Ovary (tissue), 9 donors: Measurements from ENCODE around the gene FALEC. TPM values are rescaled to one million over a fixed set of nuclear protein-coding genes. Genes with fewer than 3 reads are reported as not detected.
A peak's percentile ranks its signal among the peaks of the same experiment; 100 is the strongest.
"Not testable (repeated sequence)": the region's sequence is repeated elsewhere in the genome, so short reads cannot be mapped to it uniquely, and the experiment has no call there.

Source experiments
- DNase-seq, 5 donors: peaks; one replicate each; pipeline ENCODE4 v3.0.0-alpha.2; 2019 to 2020
- H3K27ac ChIP-seq, 2 donors: fragments of 200-600 bp; one replicate each; pipeline versions ENCODE4 v1.5.1 to v1.8.0; 2019 to 2022
- H3K27me3 ChIP-seq: fragments of 200-600 bp; one replicate; pipeline ENCODE4 v1.8.0; 2022
- H3K36me3 ChIP-seq: fragments of 200-600 bp; sonication (generic); one replicate; pipeline ENCODE4 v1.5.1; 2019
- H3K4me1 ChIP-seq: one replicate; pipeline ENCODE4 v1.8.1; 2013; ENCODE audit warnings: mild to moderate bottlenecking, moderate library complexity; ENCODE audit not compliant: insufficient read depth
- H3K4me3 ChIP-seq: fragments of 200-600 bp; sonication (generic); one replicate; pipeline ENCODE4 v1.5.1; 2017
- H3K9me3 ChIP-seq, 2 donors: fragments of 200-600 bp in 1 of 2; sonication (generic) in 1 of 2; one replicate each; pipeline versions ENCODE4 v1.5.1 to v1.8.1; 2013 to 2019; ENCODE audit warnings: mild to moderate bottlenecking in 1 of 2, moderate library complexity in 1 of 2
- CTCF ChIP-seq, 3 donors: fragments of 450-650 bp in 2 of 3; fragments of 200-600 bp in 1 of 3; IDR thresholded peaks; one replicate each; pipeline versions ENCODE4 v1.5.1 to v1.8.0; 2016 to 2022; ENCODE audit warnings: antibody characterized with exemption in 3 of 3, mild to moderate bottlenecking in 1 of 3
- EP300 ChIP-seq: sonication (generic); formaldehyde crosslinking; IDR thresholded peaks from one replicate; pipeline ENCODE4 v1.6.1; 2017; ENCODE audit warnings: antibody characterized with exemption
- POLR2A ChIP-seq: fragments of 450-650 bp; IDR thresholded peaks from one replicate; pipeline ENCODE4 v1.6.1; 2017; ENCODE audit warnings: antibody characterized with exemption, mild to moderate bottlenecking, moderate library complexity
- WGBS, 3 donors: extraction: QIAGEN DNeasy Blood & Tissue Kit in 1 of 3; methylation state at CpG; one replicate each; pipeline versions ENCODE4 v1.1.5 to v1.1.7; 2013 to 2017; 5-methylcytosine and 5-hydroxymethylcytosine counted together
- intact Hi-C, 4 donors: fragments of 100-400 bp; cut with DNase I; formaldehyde crosslinking; loops; one replicate each; pipeline versions ENCODE4 v1.11.0 to v1.15.1; 2022 to 2023
- polyA plus RNA-seq, 2 donors: library from polyadenylated mRNA; stranded (reverse); fragments of 200-250 nt in 1 of 2; fragments of 350-450 nt in 1 of 2; fragmentation: Illumina TruSeq in 1 of 2; extraction: RNeasy Lipid Tissue Mini Kit (QIAGEN cat#74804) in 1 of 2; gene quantifications; one replicate each; pipeline ENCODE4 v1.2.3, GENCODE V29; 2013 to 2014
- total RNA-seq, 7 donors: library from RNA; depleted of rRNA in 2 of 7; stranded (reverse); fragments of >200 nt in 2 of 7; fragmentation: NEBNext Ultra II Directional in 3 of 7; extraction: Animal tissue kit (Norgen Biotek cat#: 25700) in 3 of 7; gene quantifications; one replicate each; pipeline versions ENCODE4 v1.1.0 to v1.2.4, GENCODE V29; 2016 to 2023
- donor health status: DM: no; HTN: no; CAD: no; lungs with moderate emphysema.
- donor health status: DM: no; HTN: no; CAD: no.
- donor health status: Bipolar disorder and iron deficiency.
- donor health status: DM: yes; HTN: yes; CAD: no.
- donor health status: DM: no; HTN: no; CAD: no.
- donor health status: DM: yes; HTN: yes; CAD: no.

FALEC gene
- total and polyA plus RNA-seq, 9 donors, result 0.51 to 1.7 (median 0.77) TPM; not detected in 5

- Histone ChIP-seq H3K4me1 (peaks cover 50% of the 10 kb centered on the region), H3K36me3 (no peaks in the 10 kb centered on the region), H3K9me3 (no peaks in the 10 kb centered on the region), H3K27ac (peak overlapping the region; percentile 96 to 99), H3K4me3 (no peak overlapping the region), H3K27me3 (no peaks in the 10 kb centered on the region)
- peak in 4 of 5 donors; percentile 37 to 72 (median 54) for DNase-seq
- TF ChIP-seq EP300 (no peak), CTCF (IDR thresholded peaks at IDR 0.05) (no peak), POLR2A (no peak)
- 28 to 33% (median 33%) methylated on average over 4 of the region's 4 CpGs for WGBS, 3 donors
- intact Hi-C loops, result loop anchor here in 3 of 4 donors (2.0 to 5.0 kb wide), 4 partner anchors 15 to 409 kb away; partner anchors contain the start of genes CERS2 (in 1 of the 3), ENSA (in 1 of the 3) and MCL1 (in 1 of the 3)
These were observed 47.9 kb downstream of the FALEC start for GRCh38 chr1:150563340-150564038.

- H3K9me3 ChIP-seq, result no peaks in the 10 kb centered on the region
- H3K27ac ChIP-seq, result peak overlapping the region; percentile 96 to 99
- intact Hi-C loops, result loop anchor here in 3 of 4 donors (5.0 kb wide), 3 partner anchors 58 to 408 kb away; partner anchors contain the start of genes CERS2 (in 1 of the 3) and ENSA (in 1 of the 3)
- no peaks in the 10 kb centered on the region for H3K27me3 ChIP-seq
- H3K4me1 ChIP-seq, result peaks cover 57% of the 10 kb centered on the region
- H3K36me3 ChIP-seq, result no peaks in the 10 kb centered on the region
- no peak overlapping the region for H3K4me3 ChIP-seq
- TF ChIP-seq POLR2A (no peak), EP300 (no peak), CTCF (IDR thresholded peaks at IDR 0.05) (no peak)
- WGBS, 3 donors, result 63 to 73% (median 65%) methylated on average over 5 of the region's 5 CpGs
- peak in 1 of 5 donors; percentile 41 for DNase-seq
These were observed 48.8 kb downstream of the FALEC start for GRCh38 chr1:150564051-150564991.

GRCh38 chr1:150565240-150565991 lies 49.9 kb downstream of the FALEC start:
- not testable (repeated sequence) for H3K36me3 ChIP-seq, H3K4me3 ChIP-seq, H3K27me3 ChIP-seq, H3K9me3 ChIP-seq
- 73 to 78% (median 74%) methylated on average over 14 of the region's 14 CpGs for WGBS, 3 donors
- peaks cover 55% of the 10 kb centered on the region for H3K4me1 ChIP-seq
- intact Hi-C loops, result loop anchor here in 1 of 4 donors (5.0 kb wide), 1 partner anchor 47 kb away; no protein-coding TSS in a partner anchor
- peak overlapping the region in 1 of 2 donors; percentile 99 for H3K27ac ChIP-seq
- DNase-seq, result peak in 1 of 5 donors; percentile 18

GRCh38 chr1:150566589-150567340 lies 51.2 kb downstream of the FALEC start:
- H3K27ac ChIP-seq, result peak overlapping the region; percentile 65 to 91
- TF ChIP-seq CTCF (IDR thresholded peaks at IDR 0.05), result no peak
- TF ChIP-seq EP300, result no peak
- peak; percentile 13 for TF ChIP-seq POLR2A
- WGBS, 3 donors, result 63 to 71% (median 64%) methylated on average over 12 of the region's 12 CpGs
- intact Hi-C loops, result loop anchor here in 1 of 4 donors (5.0 kb wide), 1 partner anchor 46 kb away; no protein-coding TSS in a partner anchor
- H3K4me1 ChIP-seq, result peaks cover 53% of the 10 kb centered on the region
- H3K9me3 ChIP-seq, result no peaks in the 10 kb centered on the region
- peak overlapping the region; percentile 27 for H3K4me3 ChIP-seq
- no peaks in the 10 kb centered on the region for H3K27me3 ChIP-seq
- peak in 1 of 5 donors; percentile 9 for DNase-seq
- H3K36me3 ChIP-seq, result no peaks in the 10 kb centered on the region
